HCT116 (cell line): ENCODE data around the gene BSPRY. TPM values are rescaled to one million over a fixed set of nuclear protein-coding genes. Genes with fewer than 3 reads are reported as not detected.

ENCODE experiments used
- ATAC-seq: fragments of 200-7000 bp; cut with Tn5 transposase; 2 replicates; pipeline ENCODE4 v1.9.1; 2020; ENCODE audit warnings: mild to moderate bottlenecking, moderate library complexity
- BruUV-seq: library from RNA; stranded (reverse); fragments of 400-500 nt; replicated peaks from 2 replicates; lab custom pipeline; 2021; lab: Mats Ljungman, UMichigan
- CTCF ChIA-PET: fragments of 300-600 bp; sonication (Branson Sonifier 250); formaldehyde crosslinking; loops from one replicate; lab custom pipeline; 2021; ENCODE audit warnings: antibody characterized with exemption; lab: Charles Lee
- POLR2A ChIA-PET: fragments of 300-600, 350-600 bp; sonication (Branson Sonifier 250); formaldehyde crosslinking; loops from one replicate; lab custom pipeline; 2021; ENCODE audit warnings: antibody characterized with exemption; lab: Charles Lee
- RAD21 ChIA-PET, 2 experiments: fragments of 300-600 bp; sonication (Branson Sonifier 250); formaldehyde crosslinking; loops; one replicate each; lab custom pipeline; 2023; ENCODE audit warnings: low total read pairs in 2 of 2; ENCODE audit not compliant: uncharacterized antibody in 2 of 2, unreplicated experiment in 2 of 2, low non-redundant PET in 1 of 2; lab: Charles Lee
- DNase-seq: peaks from one replicate; pipeline ENCODE4 v3.0.0-alpha.2; 2010; ENCODE audit warnings: low read depth, low spot score
- H2AFZ ChIP-seq: fragments of 200-600 bp; shearing (Covaris generic), sonication (generic); 2 replicates; pipeline ENCODE4 v1.6.1; 2017; ENCODE audit warnings: low read depth, mixed run types, mixed read lengths, antibody characterized with exemption, low read length; ENCODE audit not compliant: poor library complexity, severe bottlenecking
- H3K27ac ChIP-seq: 2 replicates; pipeline ENCODE4 v1.5.1; 2012; ENCODE audit warnings: low read depth, low read length
- H3K27me3 ChIP-seq: fragments of 200-600 bp; sonication (generic); 2 replicates; pipeline ENCODE4 v1.6.1; 2016; ENCODE audit warnings: mixed run types, low read length, mixed read lengths; ENCODE audit not compliant: insufficient read depth
- H3K36me3 ChIP-seq, 2 experiments: fragments of 200-500 bp in 1 of 2; fragments of 200-600 bp in 1 of 2; sonication (Bioruptor generic) in 1 of 2; sonication (generic) in 1 of 2; 2 replicates each; pipeline versions ENCODE4 v1.5.1 to v1.6.1; 2014 to 2016; ENCODE audit warnings: low read length in 2 of 2, inconsistent platforms in 1 of 2, mixed read lengths in 1 of 2, mixed run types in 1 of 2; ENCODE audit not compliant: insufficient read depth in 2 of 2, control insufficient read depth in 1 of 2
- H3K4me1 ChIP-seq, 2 experiments: fragments of 200-600 bp in 1 of 2; sonication (generic) in 1 of 2; 2 replicates each; pipeline versions ENCODE4 v1.5.1 to v1.6.1; 2012 to 2017; ENCODE audit warnings: low read length in 2 of 2, inconsistent platforms in 1 of 2, mild to moderate bottlenecking in 1 of 2, mixed read lengths in 1 of 2, mixed run types in 1 of 2, moderate library complexity in 1 of 2; ENCODE audit not compliant: insufficient read depth in 2 of 2, control insufficient read depth in 1 of 2
- H3K4me2 ChIP-seq: fragments of 200-600 bp; sonication (generic); 2 replicates; pipeline ENCODE4 v1.6.1; 2017; ENCODE audit warnings: mixed run types, low read length, mixed read lengths
- H3K4me3 ChIP-seq, 2 experiments: fragments of 200-600 bp in 1 of 2; sonication (generic) in 1 of 2; replicated peaks in 1 of 2; 2 replicates each; pipeline ENCODE4 v1.5.1; 2011 to 2016; ENCODE audit warnings: low read length in 2 of 2, control low read depth in 1 of 2, low read depth in 1 of 2, mild to moderate bottlenecking in 1 of 2, mixed read lengths in 1 of 2, mixed run types in 1 of 2
- H3K79me2 ChIP-seq: fragments of 200-600 bp; sonication (generic); 2 replicates; pipeline ENCODE4 v1.6.1; 2017; ENCODE audit warnings: mild to moderate bottlenecking, mixed run types, low read length, moderate library complexity, mixed read lengths; ENCODE audit not compliant: insufficient read depth
- H3K9ac ChIP-seq: fragments of 200-600 bp; sonication (generic); 2 replicates; pipeline ENCODE4 v1.6.1; 2016; ENCODE audit warnings: low read length, mixed read lengths
- H3K9me2 ChIP-seq: fragments of 200-600 bp; sonication (generic), shearing (Covaris generic); 2 replicates; pipeline ENCODE4 v1.6.1; 2017; ENCODE audit warnings: mixed run types, mild to moderate bottlenecking, moderate library complexity; ENCODE audit not compliant: insufficient read depth
- H3K9me3 ChIP-seq, 2 experiments: fragments of 200-500 bp in 1 of 2; fragments of 200-600 bp in 1 of 2; sonication (Bioruptor generic) in 1 of 2; sonication (generic) in 1 of 2; 2 replicates each; pipeline ENCODE4 v1.6.1; 2014 to 2017; ENCODE audit warnings: low read length in 2 of 2, mixed read lengths in 2 of 2, inconsistent platforms in 1 of 2, low read depth in 1 of 2, mild to moderate bottlenecking in 1 of 2, mixed run types in 1 of 2, moderate library complexity in 1 of 2; ENCODE audit not compliant: control insufficient read depth in 1 of 2, insufficient read depth in 1 of 2
- H4K20me1 ChIP-seq: fragments of 200-600 bp; sonication (generic), shearing (Covaris generic); 2 replicates; pipeline ENCODE4 v1.6.1; 2017; ENCODE audit warnings: mixed run types, mild to moderate bottlenecking, moderate library complexity; ENCODE audit not compliant: insufficient read depth
- CTCF ChIP-seq, 3 experiments: fragments of 200-600 bp in 1 of 3; sonication (generic) in 1 of 3; IDR thresholded peaks in 2 of 3; conservative IDR thresholded peaks in 1 of 3; 2 replicates each; pipeline ENCODE4 v1.5.1; 2012 to 2017; ENCODE audit warnings: low read depth in 2 of 3, low read length in 2 of 3, antibody characterized with exemption in 1 of 3, borderline replicate concordance in 1 of 3, control low read depth in 1 of 3, mild to moderate bottlenecking in 1 of 3, mixed read lengths in 1 of 3, mixed run types in 1 of 3, moderate library complexity in 1 of 3; ENCODE audit not compliant: insufficient read depth in 1 of 3
- EGR1 ChIP-seq: IDR thresholded peaks from 2 replicates; pipeline ENCODE4 v1.6.1; 2012; ENCODE audit warnings: low read depth
- ELF1 ChIP-seq: IDR thresholded peaks from 2 replicates; pipeline ENCODE4 v1.6.1; 2012; ENCODE audit warnings: low read depth, borderline replicate concordance
- EZH2phosphoT487 ChIP-seq: fragments of 200-600 bp; IDR thresholded peaks from 2 replicates; pipeline ENCODE4 v1.6.1; 2018; ENCODE audit warnings: antibody characterized with exemption, borderline replicate concordance
- FOSL1 ChIP-seq: IDR thresholded peaks from 2 replicates; pipeline ENCODE4 v1.6.1; 2012; ENCODE audit warnings: low read depth
- JUND ChIP-seq: IDR thresholded peaks from 2 replicates; pipeline ENCODE4 v1.6.1; 2012
- REST ChIP-seq: IDR thresholded peaks from 2 replicates; pipeline ENCODE4 v1.6.1; 2012; ENCODE audit warnings: low read depth
- SP1 ChIP-seq: IDR thresholded peaks from 2 replicates; pipeline ENCODE4 v1.6.1; 2012; ENCODE audit warnings: low read depth
- SRF ChIP-seq: IDR thresholded peaks from 2 replicates; pipeline ENCODE4 v1.6.1; 2012; ENCODE audit warnings: low read depth
- YY1 ChIP-seq: IDR thresholded peaks from 2 replicates; pipeline ENCODE4 v1.6.1; 2011; ENCODE audit warnings: low read length, low read depth, moderate library complexity, mild to moderate bottlenecking; ENCODE audit not compliant: insufficient replicate concordance; ENCODE audit errors: extremely low read depth
- ZFX ChIP-seq: fragments of 450-650 bp; IDR thresholded peaks from 2 replicates; pipeline ENCODE4 v1.6.1; 2017
- intact Hi-C: fragments of 100-400 bp; cut with micrococcal nuclease; formaldehyde crosslinking; loops from 2 replicates; pipeline ENCODE4 v1.10.0; 2022
- total RNA-seq: library from RNA; stranded (reverse); gene quantifications from one replicate; pipeline ENCODE4 v1.2.1, GENCODE V29; 2021; ENCODE audit not compliant: unreplicated experiment
- TF ChIP-seq, protein P1 (sequence below): IDR thresholded peaks from 2 replicates; pipeline ENCODE4 v1.6.1; 2012

Gene BSPRY
- total RNA-seq, 1 experiment from 2014 or later: 22.7 TPM

GRCh38 chr9:113356686-113357292 is 7.4 kb downstream of the BSPRY start:
- Histone ChIP-seq H3K4me1 (peaks cover 3 to 11% of the 10 kb centered on the region in 2 experiments; a peak in 3 of 4 replicates), H2AFZ (no peak overlapping the region), H3K9me2 (no peaks in the 10 kb centered on the region), H3K27me3 (no peaks in the 10 kb centered on the region), H3K4me3 (no peak overlapping the region), H3K79me2 (peaks cover 5% of the 10 kb centered on the region; the same call in 1 of the 2 replicates), H4K20me1 (no peaks in the 10 kb centered on the region), H3K36me3 (peaks cover 4% of the 10 kb centered on the region in 2 experiments; a peak in 1 of 4 replicates), H3K27ac (no peak overlapping the region), H3K4me2 (no peak overlapping the region), H3K9ac (no peak overlapping the region), H3K9me3 (no peaks in the 10 kb centered on the region)
- ATAC-seq (no peak), DNase-seq (no peak)
- ChIA-PET CTCF (no interaction called here), RAD21 (no interaction called here), POLR2A (no interaction called here)
- TF ChIP-seq ZFX: no peak
- no TSS peak for BruUV-seq
- intact Hi-C loops: no loop called here

- H3K4me1 ChIP-seq: peaks cover 11 to 14% of the 10 kb centered on the region in 2 experiments
- TF ChIP-seq SRF (no peak), FOSL1 (no peak), YY1 (no peak), REST (no peak), ELF1 (no peak), SP1 (no peak), EGR1 (no peak), JUND (no peak), EZH2phosphoT487 (no peak), CTCF (IDR thresholded peaks at IDR 0.05 in 2 of 3, conservative IDR thresholded peaks at IDR 0.05 in 1 of 3; ENCODE audit: borderline replicate concordance in 1 of 3, insufficient read depth in 1 of 3, low read depth in 2 of 3, low read length in 2 of 3) (no peak)
- TF ChIP-seq, protein P1, sequence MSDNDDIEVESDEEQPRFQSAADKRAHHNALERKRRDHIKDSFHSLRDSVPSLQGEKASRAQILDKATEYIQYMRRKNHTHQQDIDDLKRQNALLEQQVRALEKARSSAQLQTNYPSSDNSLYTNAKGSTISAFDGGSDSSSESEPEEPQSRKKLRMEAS: no peak
- ChIA-PET RAD21 (no interaction called here), CTCF (no interaction called here), POLR2A (no interaction called here)
- H3K9me3 ChIP-seq: no peaks in the 10 kb centered on the region
- no peaks in the 10 kb centered on the region for H3K79me2 ChIP-seq
- H3K36me3 ChIP-seq: peaks cover 4% of the 10 kb centered on the region in 2 experiments; a peak in 1 of 4 replicates
- no peaks in the 10 kb centered on the region for H3K27me3 ChIP-seq
- no peak overlapping the region for H3K4me2 ChIP-seq
- no TSS peak for BruUV-seq
- H2AFZ ChIP-seq: no peak overlapping the region
- ATAC-seq (no peak), DNase-seq (no peak)
- intact Hi-C loops: no loop called here
- H3K4me3 ChIP-seq: no peak overlapping the region
- no peaks in the 10 kb centered on the region for H3K9me2 ChIP-seq
- no peaks in the 10 kb centered on the region for H4K20me1 ChIP-seq
- no peak overlapping the region for H3K27ac ChIP-seq
- H3K9ac ChIP-seq: no peak overlapping the region
These were observed 10.0 kb downstream of the BSPRY start for GRCh38 chr9:113359385-113359784.
